Measurements from ENCODE around the gene PLPPR3. TPM values are rescaled to one million over a fixed set of nuclear protein-coding genes. Genes with fewer than 3 reads are reported as not detected.

Gene PLPPR3
- total RNA-seq, 2 donors from 2014 or later, result 0.27 to 20.3 TPM

GRCh38 chr19:858868-859843 is 37.4 kb upstream of the PLPPR3 start, which contains the start of gene CFD:
Gene CFD (plus strand): TSS chr19:859664. CDS start chr19:859690, 26 bp downstream.
- TF ChIP-seq POLR2AphosphoS5 (IDR thresholded peaks at IDR 0.05), result no peak
- TF ChIP-seq CTCF (IDR thresholded peaks at IDR 0.05), result no peak
- no peak for TF ChIP-seq POLR2A (IDR thresholded peaks at IDR 0.05)
- Histone ChIP-seq H3K27ac (peak within 1 kb of the TSS in 1 of 2 donors; percentile 63), H3K4me3 (peak within 1 kb of the TSS; percentile 25), H3K27me3 (replicated peaks; ENCODE audit: insufficient read depth) (no peaks in the 10 kb centered on the region), H3K4me1 (replicated peaks) (no peaks in the 10 kb centered on the region), H3K36me3 (no peaks in the 10 kb centered on the region), H3K9me3 (no peaks in the 10 kb centered on the region)
- intact Hi-C loops (cut with DNase I), result loop anchor here (5.0 kb wide), 1 partner anchor 57 kb away; no protein-coding TSS in a partner anchor
- WGBS, result 34% methylated on average over 24 of the region's 24 CpGs
- DNase-seq (ENCODE audit: low spot score), result no peak

GRCh38 chr19:858284-858683 is 36.5 kb upstream of the PLPPR3 start:
- H3K27ac ChIP-seq, result no peak overlapping the region
- 83% methylated on average over 9 of the region's 9 CpGs for WGBS

GRCh38 chr19:855566-856120 is 33.9 kb upstream of the PLPPR3 start:
- H3K27me3 ChIP-seq (replicated peaks; ENCODE audit: insufficient read depth), result peaks cover 6% of the 10 kb centered on the region
- no peaks in the 10 kb centered on the region for H3K4me1 ChIP-seq (replicated peaks)
- WGBS, result 70% methylated on average over 40 of the region's 40 CpGs
- H3K36me3 ChIP-seq, result no peaks in the 10 kb centered on the region
- intact Hi-C loops (cut with DNase I), result loop anchor here (5.0 kb wide), 1 partner anchor 53 kb away; no protein-coding TSS in a partner anchor
- no peaks in the 10 kb centered on the region for H3K9me3 ChIP-seq
- no peak overlapping the region for H3K27ac ChIP-seq
- DNase-seq (ENCODE audit: low spot score), result no peak
- H3K4me3 ChIP-seq, result no peak overlapping the region
- no peak for TF ChIP-seq POLR2AphosphoS5 (IDR thresholded peaks at IDR 0.05)
- no peak for TF ChIP-seq CTCF (IDR thresholded peaks at IDR 0.05)
- no peak for TF ChIP-seq POLR2A (IDR thresholded peaks at IDR 0.05)

More at GRCh38 chr19:858284-858683, 36.5 kb upstream of the PLPPR3 start:
- H3K27me3 ChIP-seq (replicated peaks; ENCODE audit: insufficient read depth), result no peaks in the 10 kb centered on the region
- intact Hi-C loops (cut with DNase I), result loop anchor here (5.0 kb wide), 1 partner anchor 56 kb away; no protein-coding TSS in a partner anchor
- no peak for DNase-seq (ENCODE audit: low spot score)
- no peak overlapping the region for H3K4me3 ChIP-seq
- H3K4me1 ChIP-seq (replicated peaks), result no peaks in the 10 kb centered on the region
- H3K36me3 ChIP-seq, result no peaks in the 10 kb centered on the region
- no peak for TF ChIP-seq POLR2AphosphoS5 (IDR thresholded peaks at IDR 0.05)
- no peak for TF ChIP-seq CTCF (IDR thresholded peaks at IDR 0.05)
- TF ChIP-seq POLR2A (IDR thresholded peaks at IDR 0.05), result no peak
- no peaks in the 10 kb centered on the region for H3K9me3 ChIP-seq

GRCh38 chr19:855142-855541 is 33.4 kb upstream of the PLPPR3 start:
- Histone ChIP-seq H3K27me3 (replicated peaks; ENCODE audit: insufficient read depth) (peaks cover 6% of the 10 kb centered on the region), H3K4me3 (no peak overlapping the region), H3K4me1 (replicated peaks) (peaks cover 4% of the 10 kb centered on the region), H3K27ac (no peak overlapping the region), H3K36me3 (no peaks in the 10 kb centered on the region), H3K9me3 (no peaks in the 10 kb centered on the region)
- no peak for DNase-seq (ENCODE audit: low spot score)
- WGBS, result 90% methylated on average over 12 of the region's 12 CpGs
- TF ChIP-seq POLR2AphosphoS5 (IDR thresholded peaks at IDR 0.05), result no peak
- no peak for TF ChIP-seq POLR2A (IDR thresholded peaks at IDR 0.05)
- TF ChIP-seq CTCF (IDR thresholded peaks at IDR 0.05), result no peak
- intact Hi-C loops (cut with DNase I), result loop anchor here (5.0 kb wide), 1 partner anchor 53 kb away; no protein-coding TSS in a partner anchor
